ENCODE measurements around the gene RIOK1.
"Not testable (repeated sequence)": the region's sequence is repeated elsewhere in the genome, so short reads cannot be mapped to it uniquely, and the experiment has no call there.

RIOK1 gene

DNA sequence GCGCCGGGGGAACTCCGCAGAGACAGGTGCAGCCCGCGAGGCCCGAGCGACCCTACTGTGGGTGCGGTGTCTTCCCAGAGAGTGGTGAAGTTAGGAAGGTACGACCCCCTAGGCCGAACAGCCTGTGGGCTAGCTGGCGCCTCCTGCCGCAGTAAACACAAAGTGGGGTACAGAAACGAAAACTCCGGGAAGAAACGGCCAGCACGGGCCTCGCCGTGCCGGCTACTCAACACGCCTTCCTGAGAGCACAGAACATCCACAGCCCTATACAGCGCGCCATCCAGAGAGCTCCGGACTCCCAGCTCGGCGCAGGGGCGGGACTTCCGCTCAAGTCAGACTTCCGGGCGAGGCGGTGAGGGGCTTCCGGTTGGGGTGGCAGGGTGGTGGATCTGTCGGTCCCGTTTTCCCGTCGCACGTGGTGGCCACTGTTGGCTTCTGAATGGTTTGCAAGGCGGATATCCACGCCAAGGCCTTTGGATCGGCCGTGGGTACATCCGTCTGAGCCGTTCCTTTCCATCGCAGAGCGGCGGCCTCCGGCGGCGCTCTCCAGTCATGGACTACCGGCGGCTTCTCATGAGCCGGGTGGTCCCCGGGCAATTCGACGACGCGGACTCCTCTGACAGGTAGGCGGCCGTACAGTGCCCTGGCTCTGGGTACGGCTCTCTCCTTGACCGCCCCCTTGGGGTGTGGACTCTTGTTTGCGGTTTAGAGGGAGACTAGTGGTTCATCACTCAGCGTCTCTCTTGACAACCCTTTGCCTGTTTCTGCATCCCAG is at the start of gene RIOK1, which contains the start of gene CAGE1:
TSS of gene RIOK1 (plus strand) at position 358 of the 775 bp plus-strand sequence. CDS start at position 553, 195 bp downstream.
TSS of gene CAGE1 (minus strand) at position 292 of the 775 bp plus-strand sequence. CDS start 2,569 bp downstream, outside the sequence.
- peak; percentile 91 to 95 for DNase-seq

DNA sequence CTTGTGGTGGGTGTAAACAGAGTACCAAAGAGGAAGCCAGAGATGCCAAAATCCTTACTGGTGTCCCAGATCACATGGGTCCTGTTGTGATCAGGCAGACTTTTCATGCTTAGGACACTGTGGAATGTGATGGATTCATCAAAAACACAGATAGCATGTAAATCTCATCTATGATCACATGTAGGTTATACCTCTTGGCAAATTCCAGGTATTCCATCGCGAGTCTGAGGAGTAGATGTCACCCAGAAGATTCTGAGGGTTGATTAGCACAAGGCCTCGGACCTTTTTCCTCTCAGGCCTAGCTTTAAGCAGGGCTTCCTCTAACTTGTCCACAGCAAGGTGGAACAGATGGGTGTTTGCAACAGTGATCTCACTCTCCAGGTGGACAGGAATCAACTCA is 48.3 kb upstream of the RIOK1 start:
- no peak for DNase-seq

DNA sequence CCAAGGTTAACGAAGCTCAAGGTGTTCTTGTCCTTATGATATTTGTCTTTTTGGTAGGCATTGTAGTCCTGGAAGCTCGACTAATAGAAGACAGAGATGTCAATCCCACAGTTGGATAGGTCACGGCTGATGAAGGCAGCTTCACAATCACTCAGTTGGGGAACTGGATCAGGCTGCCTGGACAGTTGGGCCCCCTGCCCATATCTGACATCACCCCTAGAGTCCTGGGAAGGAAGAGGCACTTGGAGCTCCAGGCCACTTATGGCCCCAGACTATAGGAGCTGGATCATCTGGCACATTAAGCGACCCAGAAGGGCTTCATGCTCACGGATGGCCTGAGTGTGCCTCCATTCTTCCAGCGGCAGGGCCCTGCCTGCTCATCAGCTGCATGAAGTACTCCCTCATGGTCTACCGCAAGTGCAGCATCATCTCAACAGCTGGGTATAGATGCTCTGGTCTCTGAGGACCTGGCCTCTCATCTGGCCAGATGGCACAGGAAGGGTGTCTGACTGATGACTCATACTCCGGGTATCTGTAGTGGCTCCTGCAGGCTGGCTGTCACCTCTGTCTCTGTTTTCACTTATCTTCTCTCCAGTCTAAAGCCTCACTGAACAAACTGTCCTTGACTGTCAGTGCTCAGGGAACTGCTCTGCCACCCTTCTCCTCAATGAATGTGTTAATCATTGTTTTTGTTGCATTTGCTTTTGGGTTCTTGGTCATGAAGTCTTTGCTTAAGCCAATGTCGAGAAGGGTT is 47.4 kb upstream of the RIOK1 start:
- DNase-seq: no peak

DNA sequence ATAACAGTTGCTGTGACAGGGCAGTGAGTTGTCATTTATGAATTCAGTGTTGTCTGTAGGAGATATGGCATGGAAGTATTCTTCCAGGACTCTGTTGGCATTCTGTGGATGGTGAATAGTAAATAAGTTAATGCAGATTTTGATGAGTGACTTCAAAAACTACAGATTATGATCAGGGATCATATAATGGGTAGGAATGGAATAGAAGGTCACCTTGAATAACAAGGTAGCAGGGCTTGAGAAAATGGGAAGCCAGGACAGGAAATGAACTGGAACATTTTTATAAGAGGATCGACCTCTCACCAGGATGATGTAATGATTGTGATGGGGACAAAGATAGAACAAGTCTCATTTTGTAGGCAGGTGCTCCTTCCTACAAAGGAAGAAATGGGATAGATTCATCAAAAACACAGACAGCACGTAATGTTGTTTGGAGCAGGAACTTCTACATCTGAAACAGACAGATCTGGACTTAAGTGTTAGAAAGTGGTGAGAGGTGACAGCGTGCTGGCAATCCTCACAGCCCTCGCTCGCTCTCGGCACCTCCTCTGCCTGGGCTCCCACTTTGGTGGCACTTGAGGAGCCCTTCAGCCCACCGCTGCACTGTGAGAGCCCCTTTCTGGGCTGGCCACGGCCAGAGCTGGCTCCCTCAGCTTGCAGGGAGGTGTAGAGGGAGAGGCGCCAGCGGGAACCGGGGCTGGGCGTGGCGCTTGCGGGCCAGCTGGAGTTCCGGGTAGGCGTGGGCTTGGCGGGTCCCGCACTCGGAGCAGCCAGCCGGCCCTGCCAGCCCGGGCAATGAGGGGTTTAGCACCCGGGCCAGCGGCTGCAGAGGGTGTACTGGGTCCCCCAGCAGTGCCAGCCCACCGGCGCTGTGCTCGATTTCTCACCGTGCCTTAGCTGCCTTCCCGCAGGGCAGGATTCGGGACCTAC is 45.8 kb upstream of the RIOK1 start:
- DNase-seq: no peak

DNA sequence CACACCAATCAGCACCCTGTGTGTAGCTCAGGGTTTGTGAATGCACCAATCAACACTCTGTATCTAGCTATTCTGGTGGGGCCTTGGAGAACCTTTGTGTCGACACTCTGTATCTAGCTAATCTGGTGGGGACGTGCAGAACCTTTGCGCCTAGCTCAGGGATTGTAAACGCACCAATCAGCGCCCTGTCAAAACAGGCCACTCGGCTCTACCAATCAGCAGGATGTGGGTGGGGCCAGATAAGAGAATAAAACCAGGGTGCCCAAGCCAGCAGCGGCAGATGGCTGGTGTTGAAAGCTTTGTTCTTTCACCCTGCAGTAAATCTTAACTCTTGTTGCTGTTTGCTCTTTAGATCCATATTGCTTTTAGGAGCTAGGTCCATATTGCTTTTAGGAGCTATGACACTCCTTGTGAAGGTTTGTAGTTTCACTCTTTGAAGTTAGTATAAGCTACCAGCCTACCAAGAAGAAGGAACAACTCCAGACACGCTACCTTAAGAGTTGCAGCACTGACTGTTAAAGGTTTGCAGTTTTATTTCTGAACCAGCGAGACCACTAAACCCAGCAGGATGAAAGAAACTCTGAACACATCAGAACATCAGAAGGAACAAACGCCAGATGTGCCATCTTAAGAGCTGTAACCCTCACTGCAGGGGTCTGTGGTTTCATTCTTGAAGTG is 44.7 kb upstream of the RIOK1 start:
- DNase-seq: not testable (repeated sequence)

DNA sequence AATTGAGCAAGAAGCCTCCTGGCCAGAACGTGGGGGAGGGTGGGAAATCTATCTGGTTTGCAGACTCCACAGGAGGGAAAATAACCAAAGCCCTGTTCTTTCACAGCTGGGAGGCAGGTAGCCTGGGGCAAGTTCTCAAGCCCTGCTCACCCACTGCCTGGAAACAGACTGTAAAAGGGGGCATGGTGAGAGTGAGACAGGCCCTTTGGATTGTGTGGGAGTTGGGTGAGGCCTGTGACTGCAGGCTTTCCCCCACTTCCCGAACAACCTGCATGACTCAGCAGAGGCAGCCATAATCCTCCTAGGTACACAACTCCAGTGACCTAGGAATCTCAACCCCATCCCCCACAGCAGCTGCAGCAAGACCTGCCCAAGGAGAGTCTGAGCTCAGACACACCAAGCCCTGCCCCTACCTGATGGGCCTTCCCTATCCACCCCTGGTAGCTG is 42.0 kb upstream of the RIOK1 start:
- not testable (repeated sequence) for DNase-seq

DNA sequence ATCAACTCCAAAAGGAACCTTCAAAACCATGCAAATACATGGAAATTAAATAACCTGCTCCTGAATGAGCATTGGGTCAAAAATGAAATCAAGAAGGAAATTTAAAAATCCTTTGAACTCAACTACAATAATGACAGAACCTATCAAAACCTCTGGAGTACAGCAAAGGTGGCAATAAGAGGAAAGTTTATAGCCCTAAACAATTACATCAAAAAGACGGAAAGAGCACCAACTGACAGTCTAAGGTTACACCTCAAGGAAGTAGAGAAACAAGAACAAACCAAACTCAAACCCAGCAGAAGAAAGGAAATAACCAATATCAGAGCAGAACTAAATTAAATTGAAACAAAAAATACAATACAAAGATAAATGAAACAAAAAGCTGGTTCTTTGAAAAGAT is 39.0 kb upstream of the RIOK1 start:
- DNase-seq: not testable (repeated sequence)

DNA sequence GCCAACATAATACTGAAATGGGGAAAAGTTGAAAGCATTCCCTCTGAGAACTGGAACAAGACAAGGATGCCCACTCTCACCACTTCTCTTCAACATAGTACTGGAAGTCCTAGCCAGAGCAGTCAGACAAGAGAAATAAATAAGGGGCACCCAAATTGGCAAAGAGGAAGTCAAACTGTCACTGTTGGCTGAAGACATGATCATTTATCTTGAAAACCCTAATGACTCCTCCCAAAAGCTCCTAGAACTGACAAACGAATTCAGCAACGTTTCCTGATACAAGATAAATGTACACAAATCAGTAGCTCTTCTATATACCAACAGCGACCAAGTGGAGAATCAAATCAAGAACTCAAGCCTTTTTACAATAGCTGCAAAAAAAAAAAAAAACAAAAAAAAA is 37.7 kb upstream of the RIOK1 start:
- not testable (repeated sequence) for DNase-seq

DNA sequence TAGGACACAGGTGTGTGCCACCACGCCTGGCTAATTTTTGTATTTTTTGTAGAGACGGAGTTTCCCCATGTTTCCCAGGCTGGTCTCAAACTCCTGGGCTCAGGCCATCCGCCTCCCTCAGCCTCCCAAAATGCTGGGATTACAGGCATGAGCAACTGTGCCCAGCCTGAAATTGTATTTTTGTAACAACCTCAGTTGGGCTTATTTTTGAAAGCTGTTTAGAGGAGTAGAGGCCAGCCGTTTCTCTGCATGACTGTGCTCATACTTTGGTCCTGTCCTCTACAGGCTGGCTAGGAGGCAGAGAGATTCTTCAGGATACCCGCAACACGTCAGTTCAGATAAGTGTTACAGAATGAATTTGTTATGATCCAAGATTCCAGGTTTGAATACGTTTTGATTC is 22.2 kb upstream of the RIOK1 start:
- no peak for DNase-seq

DNA sequence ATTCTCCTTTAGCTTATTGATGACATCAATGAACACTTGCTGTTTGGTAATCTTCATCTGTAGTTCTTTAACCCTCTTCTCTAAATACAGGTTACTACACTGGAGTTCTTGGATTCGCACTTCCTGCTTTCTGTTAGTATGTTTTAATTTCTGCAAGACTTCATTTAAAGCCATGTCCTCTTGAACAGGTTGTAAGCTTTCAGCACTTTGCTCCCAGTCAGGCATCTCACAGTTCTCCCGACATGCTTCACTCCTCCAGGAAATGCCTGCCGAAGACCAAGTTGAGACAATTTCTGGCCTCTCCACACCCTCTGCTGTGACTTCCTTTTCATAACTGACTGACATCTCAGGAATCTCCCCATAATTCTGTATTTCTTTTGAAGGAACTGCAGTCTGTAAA is 15.9 kb upstream of the RIOK1 start:
- no peak for DNase-seq

DNA sequence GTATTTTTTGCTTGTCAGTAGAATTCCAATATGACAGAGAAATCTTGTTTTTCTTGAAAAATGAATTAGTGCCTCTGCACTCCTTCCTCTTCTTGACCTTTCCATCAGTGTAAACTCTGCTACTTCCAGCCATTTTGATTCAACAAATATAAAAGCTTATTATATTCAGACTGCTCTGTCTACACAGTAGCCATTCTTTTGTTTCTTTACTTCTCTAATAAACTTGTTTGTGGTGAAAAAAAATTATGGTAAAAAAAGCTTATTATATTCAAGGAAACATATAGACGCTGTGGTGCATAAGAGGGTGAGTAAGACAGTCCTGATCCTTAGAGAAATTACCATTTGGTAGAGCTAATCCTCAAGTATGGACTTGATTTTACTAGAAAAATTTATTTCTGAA is 11.6 kb upstream of the RIOK1 start:
- no peak for DNase-seq

DNA sequence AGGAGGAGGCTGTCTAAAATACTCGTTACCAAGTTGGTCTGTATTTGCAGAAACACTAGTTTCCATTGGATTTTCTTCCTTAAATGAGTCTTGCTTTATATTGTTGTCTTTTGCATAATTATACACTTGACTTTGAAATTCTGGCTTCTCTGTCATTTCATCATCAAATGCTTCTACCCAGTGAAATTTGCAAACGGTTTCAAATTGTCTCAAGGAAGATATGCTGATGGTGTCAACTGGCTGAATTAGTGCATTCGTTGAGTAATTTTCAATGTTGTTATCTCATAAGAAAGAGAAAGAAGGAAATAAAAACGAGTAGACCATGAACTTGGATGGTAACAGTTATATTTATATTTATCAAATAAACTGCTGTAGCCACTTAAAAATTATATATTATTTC is 10.9 kb upstream of the RIOK1 start:
- no peak for DNase-seq

DNA sequence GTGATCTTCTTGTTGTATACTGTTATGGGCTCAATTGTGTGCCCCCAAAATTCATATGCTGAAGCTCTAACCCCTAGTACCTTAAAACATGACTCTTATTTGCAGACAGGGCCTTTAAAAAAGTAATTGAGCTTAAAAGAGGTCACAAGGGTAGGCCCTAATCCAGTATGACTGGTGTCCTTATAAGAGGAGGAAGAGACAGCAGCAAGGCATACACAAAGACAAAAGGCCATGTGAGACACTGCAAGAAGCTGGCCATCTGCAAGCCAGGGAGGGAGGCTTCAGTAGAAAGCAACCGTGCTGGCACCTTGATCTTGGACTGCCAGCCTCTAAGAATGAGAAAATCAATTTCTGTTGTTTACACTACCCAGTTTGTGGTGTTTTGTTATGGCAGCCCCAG is 8.5 kb upstream of the RIOK1 start:
- DNase-seq: no peak

DNA sequence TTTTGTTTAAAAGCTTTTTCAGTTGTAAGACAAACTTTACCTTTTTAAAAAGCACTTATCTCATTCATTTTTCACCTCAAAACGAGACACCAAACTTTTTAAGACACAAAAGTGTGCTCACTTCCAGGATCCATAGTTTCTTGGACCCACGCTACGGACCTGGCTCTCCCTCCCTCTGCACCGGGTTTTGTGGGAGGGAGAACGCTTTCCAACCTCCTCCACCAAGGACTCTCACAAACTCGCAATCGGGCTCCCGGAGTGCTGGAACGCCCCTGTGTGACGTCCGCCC is 502 bp upstream of the RIOK1 start:
- no peak for DNase-seq

DNA sequence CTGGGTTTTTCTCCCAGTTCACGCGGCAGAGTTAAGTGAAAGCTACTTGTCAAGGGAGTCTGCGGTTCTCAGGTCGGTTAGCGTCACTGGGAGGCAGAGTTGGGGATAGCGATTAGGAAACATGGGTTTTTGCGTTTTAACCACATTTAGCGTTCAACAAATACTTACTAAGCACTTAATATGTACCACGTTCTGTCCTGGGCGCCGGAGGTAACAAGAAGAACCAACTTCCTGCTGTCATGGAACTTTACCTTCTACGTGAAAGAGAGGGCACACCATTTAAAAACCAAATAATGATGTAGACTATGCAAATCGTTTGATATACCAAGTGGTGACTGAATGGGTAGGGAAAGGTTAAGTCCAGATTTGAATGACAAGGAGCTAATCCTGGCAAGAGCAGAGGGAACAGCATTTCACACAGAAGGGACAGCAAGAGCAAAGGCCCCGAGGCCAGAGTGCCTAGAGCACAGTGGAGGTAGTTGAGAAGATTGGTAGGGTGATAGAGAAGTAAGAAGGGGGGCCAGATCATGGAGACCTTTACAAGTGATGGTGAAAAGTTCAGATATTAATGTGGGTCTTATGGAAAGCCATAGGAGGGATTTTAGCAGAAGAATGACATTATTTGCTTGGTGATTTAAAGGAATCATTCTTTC is 744 bp downstream of the RIOK1 start:
- DNase-seq: no peak

DNA sequence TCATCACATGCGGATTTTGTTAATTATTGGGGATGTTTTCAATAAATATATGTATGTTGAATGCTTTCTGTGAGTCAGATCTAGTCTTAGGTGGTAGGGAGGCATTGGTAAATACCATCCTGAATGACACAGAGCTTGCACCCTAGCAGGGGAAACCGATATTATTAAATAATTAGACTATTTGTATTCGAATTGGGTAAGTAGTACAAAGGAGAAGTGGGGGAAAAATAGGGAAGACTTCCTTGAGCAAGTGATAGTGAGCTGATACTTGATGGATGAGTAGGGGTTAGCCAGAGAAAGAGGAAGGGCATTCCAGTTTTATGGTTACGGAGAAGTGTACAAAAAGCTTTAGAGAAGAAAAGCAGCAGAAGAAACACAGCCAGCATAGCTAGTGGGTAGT is 1.5 kb downstream of the RIOK1 start:
- no peak for DNase-seq

DNA sequence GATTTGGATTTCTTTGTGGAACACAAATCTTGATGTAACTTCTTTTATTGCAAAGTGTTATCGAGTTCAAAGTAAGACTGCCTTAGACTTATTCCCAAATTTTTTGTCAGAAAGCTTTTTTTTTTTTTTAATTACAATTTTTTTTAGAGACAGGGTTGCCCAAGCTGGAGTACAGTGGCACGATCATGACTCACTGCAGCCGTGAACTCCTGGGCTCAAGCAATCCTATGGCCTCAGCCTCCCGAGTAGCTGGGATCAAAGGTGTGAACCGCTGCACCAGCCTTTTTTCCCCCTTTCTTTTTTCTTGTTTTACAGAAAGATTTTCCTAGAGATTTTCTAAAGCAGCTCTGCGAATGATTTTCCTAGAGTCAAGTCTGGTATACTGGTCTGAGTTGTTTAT is 2.8 kb downstream of the RIOK1 start:
- DNase-seq: no peak

DNA sequence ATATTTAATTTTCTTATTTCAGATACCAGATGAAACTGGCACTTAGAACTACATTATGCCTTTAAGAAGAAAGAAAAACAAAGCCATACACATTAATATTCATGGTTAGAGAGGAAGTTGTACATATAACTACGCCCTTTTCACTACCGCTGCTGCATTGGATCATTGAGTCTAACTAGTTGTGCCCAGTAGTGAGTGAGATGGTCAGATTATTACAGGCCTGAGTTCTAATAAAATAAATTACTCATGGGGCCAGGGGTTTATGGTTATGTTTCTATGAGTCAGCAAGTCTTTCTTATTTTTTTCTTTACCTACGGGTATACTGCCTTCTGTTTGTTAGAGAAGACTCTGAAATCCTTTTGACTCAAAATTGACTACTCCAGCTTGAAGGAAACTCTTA is 11.5 kb downstream of the RIOK1 start:
- DNase-seq: no peak

DNA sequence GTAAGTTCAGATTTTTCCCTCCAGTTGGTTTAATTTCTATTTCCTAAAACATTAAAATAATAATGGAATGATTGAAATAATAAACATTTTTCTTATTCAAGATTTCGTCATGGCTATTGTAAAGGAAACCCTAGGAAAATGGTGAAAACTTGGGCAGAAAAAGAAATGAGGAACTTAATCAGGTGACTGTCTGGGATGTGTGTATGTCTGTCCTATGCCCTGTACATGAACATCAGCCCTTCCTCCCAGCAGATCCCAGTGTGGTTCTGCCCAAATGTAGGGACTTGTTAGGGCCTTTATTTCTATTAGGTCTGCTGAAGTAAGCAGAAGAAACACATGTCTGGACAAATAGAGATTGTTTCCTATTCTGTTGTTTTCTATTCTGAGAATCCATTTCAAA is 13.1 kb downstream of the RIOK1 start:
- no peak for DNase-seq

DNA sequence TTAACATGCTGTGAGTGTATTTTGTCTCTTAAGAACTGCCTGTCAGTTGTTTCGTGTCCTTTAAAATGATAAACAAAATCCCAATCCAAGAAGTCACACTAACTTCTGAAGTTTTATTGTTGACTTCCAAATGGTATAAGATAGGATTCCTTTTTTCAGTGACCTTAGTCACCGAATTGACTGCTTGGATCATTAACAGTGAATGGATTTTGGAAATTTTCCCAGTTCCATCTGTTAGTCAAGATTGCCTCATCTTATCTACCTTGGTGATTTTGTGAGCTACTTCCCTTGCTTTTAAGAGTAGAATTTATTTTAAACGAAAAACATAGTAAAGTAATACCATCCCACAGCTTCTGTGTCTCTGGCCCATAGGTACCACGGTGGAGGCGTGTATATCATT is 14.9 kb downstream of the RIOK1 start:
- DNase-seq: no peak

DNA sequence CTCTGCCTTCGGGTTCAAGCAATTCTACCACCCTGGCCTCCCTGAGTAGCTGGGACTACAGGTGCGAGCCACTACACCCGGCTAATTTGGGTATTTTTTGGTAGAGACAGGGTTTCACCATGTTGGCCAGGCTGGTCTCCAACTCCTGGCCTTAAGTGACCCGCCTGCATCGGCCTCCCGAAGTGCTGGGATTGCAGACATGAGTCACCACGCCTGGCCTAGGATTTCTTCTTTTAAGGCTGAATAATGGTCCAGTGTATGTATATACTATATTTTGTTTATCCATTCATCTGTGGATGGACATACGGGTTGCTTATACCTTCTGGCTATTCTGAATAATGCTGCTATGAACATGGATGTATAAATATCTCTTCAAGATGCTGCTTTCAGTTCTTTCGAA is 17.1 kb downstream of the RIOK1 start:
- no peak for DNase-seq

DNA sequence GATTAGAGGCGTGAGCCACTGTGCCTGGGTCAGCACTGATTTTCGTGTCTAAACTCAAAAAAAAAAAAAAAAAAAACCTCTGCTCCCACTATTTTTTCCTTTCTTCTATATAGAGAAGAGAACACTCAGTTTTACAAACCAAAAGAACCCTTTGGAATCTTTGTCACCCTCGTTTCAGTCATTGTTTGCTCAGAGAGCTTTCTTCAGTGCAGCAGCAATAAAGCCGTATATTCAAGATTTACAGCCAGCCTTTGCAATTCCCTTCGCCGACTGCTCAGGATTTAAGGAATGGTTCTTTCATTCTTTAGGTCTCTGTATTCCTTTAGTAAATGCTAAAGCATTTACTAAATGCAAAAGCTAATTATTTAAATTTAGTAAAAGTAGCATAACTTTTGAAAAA is 20.1 kb downstream of the RIOK1 start:
- DNase-seq: no peak
